Stimulated activated CD4-positive, alpha-beta T cell treated with anti-CD3 and anti-CD28 coated beads, Interleukin-4, amount 100 ng/mL, for 4 hours (primary cell): ENCODE results near the gene PRR5L.
A peak's percentile ranks its signal among the peaks of the same experiment; 100 is the strongest.
"Not testable (repeated sequence)": the region's sequence is repeated elsewhere in the genome, so short reads cannot be mapped to it uniquely, and the experiment has no call there.

ENCODE experiments used
- DNase-seq, 2 experiments: peaks; one replicate each; pipeline ENCODE4 v3.0.0-alpha.2; 2020

PRR5L gene

GRCh38 chr11:36282926-36283325 is 13.2 kb upstream of the PRR5L start:
- DNase-seq, result no peak

- no peak for DNase-seq
Measured at GRCh38 chr11:36288442-36289225, 7.5 kb upstream of the PRR5L start.

- DNase-seq, result peak; percentile 88 to 94
Measured at GRCh38 chr11:36289226-36289852, 6.7 kb upstream of the PRR5L start, which contains the start of gene COMMD9. TSS of gene COMMD9 (minus strand) at chr11:36289424. CDS start at chr11:36289412, 12 bp downstream.

DNA sequence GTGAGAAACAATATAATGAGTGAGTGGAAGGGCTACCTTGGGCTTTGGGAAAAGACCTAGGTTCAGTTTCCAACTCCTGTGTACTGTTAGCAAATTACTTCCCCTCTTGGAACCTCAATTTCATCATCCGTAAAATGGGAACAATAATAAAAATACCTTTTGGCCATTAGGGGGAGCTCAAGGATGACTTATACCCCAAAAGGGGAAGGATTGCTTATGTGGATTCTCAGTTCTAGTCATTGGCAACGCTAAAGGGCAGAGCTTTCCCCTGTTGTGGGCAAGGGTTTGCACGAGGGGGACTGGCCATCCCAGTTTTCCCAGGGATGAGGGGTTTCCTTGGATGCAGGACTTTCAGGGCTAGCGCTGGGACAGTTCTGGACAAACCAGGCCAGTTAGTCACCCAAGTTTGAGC is 3.8 kb upstream of the PRR5L start:
- no peak for DNase-seq

DNA sequence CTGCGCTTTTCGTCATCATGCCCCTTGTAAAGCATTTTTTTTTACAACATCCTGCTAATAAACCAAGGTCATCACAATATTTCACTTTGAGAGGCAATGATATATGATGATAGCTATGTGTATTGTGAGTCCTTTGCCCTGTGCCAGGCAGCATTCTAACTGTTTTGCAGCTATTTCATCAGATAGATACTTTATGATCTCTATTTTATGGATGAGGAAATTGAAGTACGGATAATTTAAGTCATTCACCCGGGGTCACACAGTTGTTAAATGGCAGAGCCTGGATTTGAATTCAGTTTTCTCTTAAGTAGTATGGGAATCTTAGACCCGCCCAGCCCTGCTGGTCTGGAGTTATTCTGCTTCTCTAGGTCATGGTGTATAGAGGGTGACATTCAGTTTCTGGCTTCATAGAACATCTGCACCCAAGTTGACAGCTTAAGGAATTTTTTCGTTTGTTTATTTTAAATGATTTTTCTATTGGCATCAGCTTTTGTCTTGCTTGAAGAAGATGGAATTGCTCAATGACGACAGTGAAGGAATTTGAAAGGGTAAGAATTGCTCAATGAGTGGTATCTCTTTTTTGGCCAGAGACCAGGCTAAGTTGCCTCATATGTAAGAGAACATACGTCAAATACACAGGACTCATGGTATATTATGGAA is 926 bp downstream of the PRR5L start:
- DNase-seq, result no peak

DNA sequence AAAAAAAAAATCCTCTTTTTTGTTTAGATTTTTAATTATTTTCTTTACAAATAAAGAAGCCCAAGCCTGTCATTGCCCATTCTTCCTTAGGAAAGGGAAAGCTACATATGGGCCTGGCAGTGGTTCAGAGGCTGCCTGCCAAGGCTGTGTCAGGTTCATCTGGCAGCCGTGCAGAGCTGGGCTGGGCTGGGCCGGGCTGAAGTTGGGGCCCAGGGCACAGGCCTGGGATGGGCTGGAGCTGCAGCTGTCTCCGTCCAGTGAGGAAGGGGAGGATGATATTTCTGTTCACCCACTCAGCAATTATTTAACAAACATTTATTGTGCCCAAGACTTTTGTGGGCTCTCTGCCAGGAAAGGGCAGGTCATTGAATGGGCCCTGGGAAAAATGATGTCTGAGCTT is 4.6 kb downstream of the PRR5L start:
- DNase-seq, result no peak

DNA sequence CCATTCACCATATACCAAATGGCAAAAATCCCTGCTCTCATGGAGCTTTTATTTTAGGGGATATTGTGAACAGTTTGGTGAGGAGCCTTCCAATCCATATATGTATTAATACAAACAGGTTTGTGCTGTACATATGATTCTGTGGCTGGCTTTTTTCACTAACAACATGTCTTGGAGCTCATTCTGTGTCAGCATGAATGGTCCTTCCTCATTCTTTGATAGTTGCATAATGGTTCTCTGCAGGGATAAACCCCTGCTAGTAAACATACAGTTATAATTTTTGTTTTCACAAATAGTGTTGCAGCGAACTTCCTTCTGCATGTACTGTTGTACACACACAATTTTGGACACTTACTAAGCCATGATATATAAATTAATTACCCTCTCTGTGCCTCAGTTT is 8.3 kb downstream of the PRR5L start:
- DNase-seq, result no peak

- no peak for DNase-seq
Measured at GRCh38 chr11:36305047-36305446, 9.0 kb downstream of the PRR5L start.

- DNase-seq, result no peak
Measured at GRCh38 chr11:36306888-36307287, 10.8 kb downstream of the PRR5L start.

GRCh38 chr11:36308577-36308976 is 12.5 kb downstream of the PRR5L start:
- DNase-seq, result no peak

DNA sequence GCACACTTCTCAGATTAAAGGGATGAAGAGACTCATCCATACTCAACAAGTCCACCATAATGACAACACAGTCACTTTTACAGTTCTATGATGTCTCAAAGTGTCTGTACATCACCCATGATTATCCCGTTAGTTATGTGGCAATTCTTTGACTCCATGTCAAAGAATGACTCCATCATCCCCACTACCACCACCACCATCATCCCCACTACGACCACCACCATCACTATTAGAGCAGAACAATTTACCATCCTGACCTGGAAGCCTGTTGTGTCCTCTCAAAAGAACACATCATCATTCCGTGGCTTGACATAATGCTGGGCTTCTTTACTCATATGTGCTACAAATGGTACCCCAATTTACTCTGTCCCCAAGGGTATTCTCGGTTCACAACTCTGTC is 13.7 kb downstream of the PRR5L start:
- no peak for DNase-seq

DNA sequence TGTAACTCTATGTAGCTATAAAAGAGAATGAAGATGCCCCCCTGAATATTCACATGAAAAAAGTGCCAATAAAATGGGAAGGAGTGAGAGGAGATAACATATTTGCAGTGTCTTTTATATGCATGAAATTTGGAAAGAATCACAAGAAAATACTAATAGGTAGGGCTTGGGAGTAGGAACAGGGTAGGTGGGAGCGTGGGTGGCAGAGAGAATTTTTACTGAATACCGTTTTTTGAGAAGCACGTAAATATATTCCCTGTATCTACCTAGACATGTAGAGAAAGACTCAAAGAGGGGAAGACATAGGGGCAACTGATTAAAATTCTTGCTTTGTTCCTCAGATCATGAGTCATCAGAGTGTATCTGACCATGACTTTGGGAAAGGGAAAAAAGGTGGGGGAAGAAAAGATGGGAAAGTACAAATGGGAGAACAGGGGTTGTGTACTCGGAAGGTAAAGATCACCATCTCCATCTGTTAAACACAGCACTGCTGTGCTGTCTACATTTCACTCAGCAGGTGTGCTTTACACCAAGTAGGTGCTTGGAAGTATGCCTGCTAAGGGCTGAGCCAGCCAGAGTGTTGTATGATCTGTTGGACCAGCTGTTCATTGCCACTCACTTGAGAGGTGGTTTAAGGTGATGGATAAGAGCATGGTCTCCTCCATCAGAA is 16.0 kb downstream of the PRR5L start:
- DNase-seq, result no peak

DNA sequence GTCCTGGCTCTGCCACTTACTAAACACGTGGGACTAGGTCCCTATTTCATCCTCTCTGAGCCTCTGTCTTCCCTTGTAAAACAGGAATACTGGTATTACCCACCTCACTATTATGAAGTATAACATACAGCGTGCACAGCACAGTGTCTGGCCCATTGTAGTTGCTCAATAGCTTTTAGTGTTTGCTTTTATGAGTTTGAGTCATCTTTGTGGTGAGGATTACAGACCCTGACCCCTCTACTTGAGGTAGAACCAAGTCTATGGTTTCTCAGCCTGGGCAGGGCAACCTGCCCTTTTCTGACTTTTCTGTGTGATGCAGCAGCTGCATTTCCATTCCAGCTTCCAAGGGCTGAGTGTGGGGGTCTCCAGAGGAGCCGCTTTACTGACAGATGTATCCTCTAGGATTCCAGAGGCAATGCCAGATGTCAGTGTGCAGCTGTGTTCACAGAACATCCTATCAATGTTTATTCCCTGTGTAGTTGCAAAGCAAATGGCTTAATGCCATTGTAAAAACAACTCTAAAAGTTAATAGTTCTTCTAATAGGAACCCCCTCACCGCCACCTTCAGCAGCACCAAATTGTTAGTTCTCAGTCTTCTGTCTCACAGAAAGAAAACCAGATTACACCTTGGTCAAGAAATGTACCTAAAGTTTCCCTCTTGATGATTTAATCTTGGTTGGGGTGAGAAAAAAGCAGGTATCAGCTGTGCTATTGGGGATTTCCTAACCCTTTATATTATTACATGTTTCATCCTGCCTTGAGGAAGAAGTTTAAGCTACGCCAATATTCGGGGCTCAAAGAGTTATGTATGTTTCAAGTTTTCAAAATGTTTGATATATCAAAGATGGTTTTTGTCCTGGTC is 16.8 kb downstream of the PRR5L start:
- DNase-seq, result no peak

GRCh38 chr11:36313750-36314433 is 17.8 kb downstream of the PRR5L start:
- no peak for DNase-seq

- no peak for DNase-seq
Measured at GRCh38 chr11:36314434-36314767, 18.3 kb downstream of the PRR5L start.

GRCh38 chr11:36316049-36316448 is 20.0 kb downstream of the PRR5L start:
- no peak for DNase-seq

- DNase-seq, result no peak
Measured at GRCh38 chr11:36317992-36318391, 21.9 kb downstream of the PRR5L start.

DNA sequence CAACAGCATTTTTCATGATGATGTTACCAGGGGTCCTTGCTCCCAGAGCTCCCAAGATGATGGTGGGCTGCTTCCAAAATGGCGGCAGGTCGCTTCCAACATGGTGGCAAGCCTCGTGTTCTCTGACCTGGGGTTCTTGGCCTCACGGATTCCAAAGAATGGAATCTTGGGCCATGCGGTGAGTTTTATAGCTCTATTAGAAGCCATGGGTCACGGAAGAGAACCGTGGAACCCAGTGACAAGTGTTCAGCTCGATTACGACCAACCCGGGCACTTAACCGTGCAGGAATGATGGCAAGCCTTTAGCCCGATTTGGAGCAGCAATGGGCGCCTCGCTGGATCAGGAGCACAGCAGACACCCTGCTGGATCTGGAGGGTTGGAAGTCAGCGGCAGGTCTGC is 28.9 kb downstream of the PRR5L start:
- DNase-seq, result not testable (repeated sequence)

- not testable (repeated sequence) for DNase-seq
Measured at GRCh38 chr11:36325403-36325802, 29.3 kb downstream of the PRR5L start.

DNA sequence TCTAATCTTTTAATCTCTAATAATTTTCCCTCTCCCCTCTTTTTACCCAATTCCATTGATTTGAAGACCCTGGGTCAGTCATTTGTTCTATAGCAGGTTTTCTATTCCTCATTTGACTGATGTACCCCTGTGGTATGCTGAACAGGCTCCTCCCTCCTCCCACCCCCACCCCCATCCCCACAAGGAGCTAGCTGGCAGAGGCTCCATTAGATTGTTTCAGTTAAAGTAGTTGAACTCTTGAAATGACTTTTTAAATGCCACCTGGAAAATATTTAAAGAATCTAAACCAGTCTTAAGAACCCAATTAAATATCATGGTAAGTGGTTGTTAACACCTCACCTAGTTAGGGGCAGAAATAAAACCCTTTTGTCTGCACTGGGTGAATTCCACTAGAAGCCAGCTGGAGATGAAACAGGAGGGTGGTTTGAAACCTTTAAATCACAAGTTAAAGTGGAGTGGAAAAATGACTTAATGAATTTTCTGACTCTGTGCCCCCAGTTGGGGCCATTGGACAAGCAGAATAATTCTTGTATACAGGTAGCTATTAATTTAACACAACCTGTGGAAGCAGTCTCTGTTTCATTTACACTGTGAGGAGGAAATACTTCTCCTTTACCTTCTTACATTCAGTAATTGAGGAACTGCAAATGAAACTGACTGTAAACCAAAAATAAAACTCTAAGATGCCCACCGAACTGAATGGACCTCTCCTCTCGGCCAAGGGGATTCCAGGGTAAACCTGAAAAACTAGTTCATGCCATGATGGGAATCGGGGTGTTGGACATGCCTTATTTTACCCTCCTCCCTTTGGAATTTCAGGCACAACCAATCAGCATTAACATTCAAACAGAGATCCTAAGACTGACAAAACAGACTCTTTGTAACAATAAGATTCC is 30.7 kb downstream of the PRR5L start:
- no peak for DNase-seq
